Naive thymus-derived CD4-positive, alpha-beta T cell (primary cell): ENCODE results near the gene LTF. TPM values are rescaled to one million over a fixed set of nuclear protein-coding genes. Genes with fewer than 3 reads are reported as not detected.

Source experiments
- ATAC-seq: fragments of 150-1000 bp; cut with Tn5 transposase; 2 replicates; pipeline ENCODE4 v1.10.0; 2021; ENCODE audit warnings: mild to moderate bottlenecking, moderate library complexity
- CTCF ChIA-PET: fragments of 350-600 bp; sonication (Branson Sonifier 250); formaldehyde crosslinking; loops from one replicate; lab custom pipeline; 2021; ENCODE audit warnings: antibody characterized with exemption; lab: Charles Lee
- POLR2A ChIA-PET: fragments of 350-600 bp; sonication (Branson Sonifier 250); formaldehyde crosslinking; loops from one replicate; lab custom pipeline; 2021; ENCODE audit warnings: antibody characterized with exemption, inconsistent platforms; lab: Charles Lee
- DNase-seq, 9 donors: peaks; one replicate each; pipeline versions ENCODE4 v3.0.0 to v3.0.0-alpha.2; 2020 to 2022; ENCODE audit warnings: mixed read lengths in 1 of 9
- H3K27ac ChIP-seq: one replicate; pipeline ENCODE4 v1.7.0; 2013; ENCODE audit warnings: mild to moderate bottlenecking, low read depth, low read length, moderate library complexity
- H3K27me3 ChIP-seq, 2 donors: one replicate each; pipeline ENCODE4 v1.7.0; 2013; ENCODE audit warnings: low read length in 2 of 2, mild to moderate bottlenecking in 2 of 2, moderate library complexity in 2 of 2; ENCODE audit not compliant: control insufficient read depth in 2 of 2, insufficient read depth in 2 of 2
- H3K36me3 ChIP-seq, 3 experiments: 1 replicate in 2 of 3; 2 replicates in 1 of 3; pipeline ENCODE4 v1.7.0; 2013; ENCODE audit warnings: low read length in 3 of 3, mild to moderate bottlenecking in 3 of 3, moderate library complexity in 1 of 3; ENCODE audit not compliant: insufficient read depth in 3 of 3, control insufficient read depth in 2 of 3
- H3K4me1 ChIP-seq, 2 donors: one replicate each; pipeline ENCODE4 v1.7.0; 2013; ENCODE audit warnings: low read length in 2 of 2, mild to moderate bottlenecking in 2 of 2, moderate library complexity in 1 of 2; ENCODE audit not compliant: control insufficient read depth in 2 of 2, insufficient read depth in 2 of 2
- H3K4me3 ChIP-seq: 2 replicates; pipeline ENCODE4 v1.7.0; 2013; ENCODE audit warnings: mild to moderate bottlenecking, low read length
- H3K9me3 ChIP-seq, 3 experiments: 1 replicate in 2 of 3; 2 replicates in 1 of 3; pipeline ENCODE4 v1.7.0; 2013; ENCODE audit warnings: low read length in 3 of 3; ENCODE audit not compliant: control insufficient read depth in 2 of 3
- H3K27ac Mint-ChIP-seq, 9 donors: one replicate each; pipeline ENCODE4 v1.8.0; 2020 to 2022; ENCODE audit warnings: mixed read lengths in 9 of 9, mild to moderate bottlenecking in 8 of 9, moderate library complexity in 5 of 9, inconsistent platforms in 2 of 9
- H3K27me3 Mint-ChIP-seq, 5 donors: one replicate each; pipeline ENCODE4 v1.8.0; 2021 to 2022; ENCODE audit warnings: mixed read lengths in 5 of 5, mild to moderate bottlenecking in 1 of 5
- H3K36me3 Mint-ChIP-seq, 5 donors: one replicate each; pipeline ENCODE4 v1.8.0; 2020 to 2022; ENCODE audit warnings: mixed read lengths in 5 of 5, mild to moderate bottlenecking in 3 of 5, inconsistent platforms in 1 of 5
- H3K4me1 Mint-ChIP-seq, 7 donors: one replicate each; pipeline ENCODE4 v1.8.0; 2020 to 2022; ENCODE audit warnings: mixed read lengths in 7 of 7, mild to moderate bottlenecking in 3 of 7, inconsistent platforms in 1 of 7
- H3K4me3 Mint-ChIP-seq, 10 donors: one replicate each; pipeline ENCODE4 v1.8.0; 2020 to 2022; ENCODE audit warnings: mild to moderate bottlenecking in 10 of 10, mixed read lengths in 10 of 10, moderate library complexity in 6 of 10, inconsistent platforms in 2 of 10
- H3K9me3 Mint-ChIP-seq, 11 donors: one replicate each; pipeline ENCODE4 v1.8.0; 2020 to 2022; ENCODE audit warnings: mixed read lengths in 11 of 11, mild to moderate bottlenecking in 4 of 11, inconsistent platforms in 1 of 11, moderate library complexity in 1 of 11
- intact Hi-C, 2 donors: fragments of 100-400 bp; cut with micrococcal nuclease; formaldehyde crosslinking; loops; one replicate each; pipeline ENCODE4 v1.15.1; 2023
- polyA plus RNA-seq, 2 donors: library from polyadenylated mRNA; unstranded; fragments of 300-500 nt; fragmentation: Illumina TruSeq; gene quantifications; one replicate each; pipeline ENCODE4 v1.2.3, GENCODE V29; 2021
- total RNA-seq, 6 experiments: library from RNA in 5 of 6; stranded (reverse) in 5 of 6; gene quantifications; 1 replicate in 5 of 6; 2 replicates in 1 of 6; pipeline ENCODE4 v1.2.3 and lab custom pipeline; 2021 to 2026

LTF gene
- total and polyA plus RNA-seq, 7 experiments from 2014 or later, result 0.78 TPM; not detected in 6

DNA sequence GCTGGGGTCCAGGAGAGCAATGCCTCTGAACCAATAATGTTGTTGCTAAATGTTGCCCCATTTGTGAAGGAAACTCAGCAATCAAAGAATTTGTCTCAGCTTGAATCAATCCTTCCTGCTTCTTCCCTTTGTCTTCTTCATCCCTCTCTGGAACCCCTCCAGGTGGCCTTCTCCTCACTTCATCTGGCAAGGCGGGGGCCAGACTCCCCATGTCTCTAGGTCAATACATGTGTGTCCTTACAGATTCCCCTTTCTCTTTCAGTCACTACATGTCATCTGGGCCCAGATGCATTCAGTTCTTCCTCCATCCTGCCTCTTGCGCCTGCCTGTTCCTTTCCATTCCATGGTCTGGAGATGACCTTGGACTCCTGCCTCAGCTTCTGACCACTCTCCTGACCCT, 8.0 kb upstream of the LTF start:
- intact Hi-C loops, result no loop called here
- H3K4me3 ChIP-seq, result no peak overlapping the region
- H3K27me3 ChIP-seq, result peaks cover 0 to 8% of the 10 kb centered on the region in 2 donors
- Mint-ChIP-seq H3K9me3 (peaks cover 0 to 23% (median 14%) of the 10 kb centered on the region in 11 donors), H3K4me3 (no peak overlapping the region), H3K27ac (no peak overlapping the region), H3K4me1 (no peaks in the 10 kb centered on the region), H3K27me3 (peaks cover 12 to 44% (median 21%) of the 10 kb centered on the region in 5 donors), H3K36me3 (peaks cover 0 to 4% (median 1%) of the 10 kb centered on the region in 5 donors)
- no peak overlapping the region for H3K27ac ChIP-seq
- no peak for ATAC-seq
- no peaks in the 10 kb centered on the region for H3K4me1 ChIP-seq
- ChIA-PET POLR2A (no interaction called here), CTCF (no interaction called here)
- H3K9me3 ChIP-seq, result no peaks in the 10 kb centered on the region
- no peak for DNase-seq
- no peaks in the 10 kb centered on the region for H3K36me3 ChIP-seq

DNA sequence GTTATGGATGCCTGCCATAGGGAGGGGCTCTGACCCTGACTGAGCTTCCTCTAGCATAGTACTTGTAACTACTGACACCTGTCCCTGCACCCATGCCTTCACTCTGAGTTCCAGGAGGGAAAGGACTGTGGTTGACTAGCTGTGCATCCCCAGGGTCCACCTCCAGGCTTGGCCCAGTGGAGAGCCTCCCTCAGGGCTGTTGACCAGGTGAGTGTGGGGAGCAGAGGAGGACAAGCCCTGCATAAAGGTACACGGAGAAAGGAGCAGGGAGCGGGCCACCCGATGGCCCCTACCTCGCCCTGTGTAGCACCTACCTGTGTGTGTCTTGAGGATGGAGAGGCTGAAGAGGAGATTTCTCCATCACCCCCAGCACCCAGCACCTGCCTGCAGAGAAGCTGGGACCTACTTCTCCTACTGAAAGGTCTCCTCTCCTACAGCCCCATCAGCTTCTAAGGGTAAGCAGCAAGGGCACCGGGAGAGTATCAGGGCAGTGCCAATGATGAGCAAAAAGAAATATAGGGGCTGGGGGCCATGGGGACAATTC, 6.7 kb upstream of the LTF start:
- CTCF ChIA-PET, result no interaction called here
- intact Hi-C loops, result no loop called here

DNA sequence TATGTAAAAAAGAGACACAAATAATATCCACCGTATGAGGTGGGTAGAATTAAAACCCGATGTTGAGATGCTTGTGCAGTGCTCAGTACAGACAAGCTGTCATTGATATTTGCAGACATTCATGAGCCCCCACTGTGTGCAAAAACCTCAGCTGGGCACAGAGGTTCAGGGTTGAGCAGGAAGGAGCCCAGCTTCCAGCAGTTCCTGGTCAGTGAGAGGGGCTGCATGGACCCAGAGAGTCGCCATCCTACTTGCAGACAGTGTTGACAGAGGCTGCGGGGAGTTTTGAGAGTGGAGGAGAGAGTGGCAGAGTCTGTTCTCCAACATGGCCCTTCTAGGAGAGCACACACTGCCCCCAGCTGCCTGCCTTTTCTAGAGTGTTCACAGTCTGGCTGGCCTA, 6.1 kb upstream of the LTF start:
- Mint-ChIP-seq H3K4me3 (no peak overlapping the region), H3K4me1 (no peaks in the 10 kb centered on the region), H3K27ac (no peak overlapping the region), H3K9me3 (peaks cover 0 to 22% (median 14%) of the 10 kb centered on the region in 11 donors), H3K27me3 (peaks cover 10 to 45% (median 23%) of the 10 kb centered on the region in 5 donors), H3K36me3 (peaks cover 0 to 4% (median 1%) of the 10 kb centered on the region in 5 donors)
- CTCF ChIA-PET, result interaction anchor here (2.0 kb wide), 1 partner anchor 18 kb away, joined by 9 read pairs; no protein-coding TSS in a partner anchor
- intact Hi-C loops, result no loop called here
- POLR2A ChIA-PET, result no interaction called here
- no peak overlapping the region for H3K4me3 ChIP-seq
- no peak overlapping the region for H3K27ac ChIP-seq
- no peak for ATAC-seq
- no peaks in the 10 kb centered on the region for H3K9me3 ChIP-seq
- DNase-seq, result peak in 1 of 9 donors; percentile 1
- H3K27me3 ChIP-seq, result peaks cover 0 to 4% of the 10 kb centered on the region in 2 donors
- no peaks in the 10 kb centered on the region for H3K36me3 ChIP-seq
- no peaks in the 10 kb centered on the region for H3K4me1 ChIP-seq

More for the DNA sequence above, 6.7 kb upstream of the LTF start:
- DNase-seq (no peak), ATAC-seq (no peak)
- Histone ChIP-seq H3K4me3 (no peak overlapping the region), H3K9me3 (no peaks in the 10 kb centered on the region), H3K4me1 (no peaks in the 10 kb centered on the region), H3K27ac (no peak overlapping the region), H3K36me3 (no peaks in the 10 kb centered on the region), H3K27me3 (peaks cover 0 to 4% of the 10 kb centered on the region in 2 donors)
- Mint-ChIP-seq H3K4me1 (no peaks in the 10 kb centered on the region), H3K36me3 (peaks cover 0 to 4% (median 1%) of the 10 kb centered on the region in 5 donors), H3K27me3 (peaks cover 10 to 39% (median 17%) of the 10 kb centered on the region in 5 donors), H3K27ac (peak overlapping the region in 1 of 9 donors; percentile 43), H3K9me3 (peaks cover 0 to 23% (median 14%) of the 10 kb centered on the region in 11 donors), H3K4me3 (no peak overlapping the region)
- POLR2A ChIA-PET, result no interaction called here

DNA sequence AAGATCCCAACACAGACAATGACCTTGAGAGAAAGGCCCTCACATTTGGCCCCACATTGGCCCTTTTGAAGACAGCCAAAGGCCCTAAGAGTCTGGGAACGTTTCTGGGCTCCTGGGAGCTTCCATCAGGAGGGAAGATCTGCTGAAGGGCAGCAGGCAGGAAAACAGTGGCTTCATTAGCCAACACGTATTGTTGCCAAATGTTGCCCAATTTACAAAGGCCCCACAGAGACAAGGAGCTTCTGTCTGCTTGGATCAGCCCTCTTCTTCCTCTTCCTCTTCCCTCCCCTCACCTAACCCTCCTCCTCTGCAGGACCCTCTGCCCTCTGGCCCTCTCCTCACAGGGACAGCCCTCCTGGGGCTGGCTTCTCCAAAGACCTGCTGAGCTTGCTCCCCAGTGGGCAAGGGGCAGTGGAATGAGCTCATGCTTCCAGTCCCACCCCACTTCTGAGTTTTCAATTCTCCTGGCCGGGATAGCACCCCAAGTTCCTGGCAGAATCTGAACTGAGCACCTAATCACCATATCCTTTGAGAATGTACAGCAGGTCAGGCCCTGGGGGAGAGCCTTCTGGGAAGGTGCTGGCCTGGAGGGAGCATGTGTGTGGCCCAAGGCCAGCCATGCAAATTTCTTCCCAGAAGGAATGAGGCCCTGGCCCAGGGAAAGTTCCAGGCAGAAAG, 5.1 kb upstream of the LTF start:
- Histone ChIP-seq H3K4me1 (no peaks in the 10 kb centered on the region), H3K9me3 (no peaks in the 10 kb centered on the region), H3K27ac (no peak overlapping the region), H3K36me3 (no peaks in the 10 kb centered on the region), H3K27me3 (peaks cover 3 to 4% of the 10 kb centered on the region in 2 donors), H3K4me3 (no peak overlapping the region)
- Mint-ChIP-seq H3K4me3 (no peak overlapping the region), H3K36me3 (peaks cover 0 to 3% (median 0%) of the 10 kb centered on the region in 5 donors), H3K27me3 (peaks cover 12 to 46% (median 31%) of the 10 kb centered on the region in 5 donors), H3K9me3 (peaks cover 0 to 13% (median 7%) of the 10 kb centered on the region in 11 donors), H3K27ac (no peak overlapping the region), H3K4me1 (peaks cover 0 to 2% (median 0%) of the 10 kb centered on the region in 7 donors)
- ChIA-PET CTCF (interaction anchor here (2.0 kb wide), 1 partner anchor 19 kb away, joined by 9 read pairs; no protein-coding TSS in a partner anchor), POLR2A (no interaction called here)
- peak in 1 of 9 donors; percentile 12 for DNase-seq
- intact Hi-C loops, result no loop called here
- ATAC-seq, result no peak

DNA sequence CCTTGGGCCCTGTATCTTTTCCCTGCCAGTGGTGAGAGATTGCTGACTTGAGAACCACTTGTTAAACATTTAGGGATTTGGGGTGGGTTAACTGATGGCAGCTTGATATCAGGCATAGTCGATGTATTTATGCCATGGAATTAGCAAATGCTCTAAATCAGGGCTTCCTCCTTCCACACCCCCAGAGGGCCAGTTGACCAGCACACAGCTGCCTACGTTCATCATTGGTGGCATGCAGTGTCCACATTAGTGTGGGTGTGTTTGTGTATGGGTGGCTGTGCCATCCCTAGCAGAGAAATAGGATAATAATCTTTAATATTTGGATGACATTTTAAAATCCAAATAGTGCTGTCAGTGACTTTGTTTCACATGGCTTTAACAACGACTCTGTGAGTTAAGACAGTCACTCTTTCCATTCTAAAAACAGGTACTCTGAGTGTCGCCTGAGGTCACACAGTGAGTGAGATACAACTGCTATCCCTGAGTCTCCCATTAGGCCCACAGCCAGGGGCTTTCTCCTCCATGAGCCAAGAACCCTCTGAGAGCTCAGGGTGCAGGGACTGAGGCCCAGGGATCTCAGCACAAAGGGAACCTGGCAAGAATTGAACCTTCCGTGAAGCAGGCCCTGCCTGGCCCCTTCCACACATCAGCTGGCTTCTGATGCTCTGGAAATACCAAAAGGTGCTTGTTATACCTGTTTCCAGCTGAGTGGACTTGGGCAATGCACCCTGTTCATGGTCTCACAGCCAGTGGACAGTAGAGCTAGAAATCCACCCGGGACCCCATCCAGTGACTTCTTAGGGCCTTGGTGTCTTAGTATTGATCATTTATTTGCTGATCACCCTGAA, 4.3 kb upstream of the LTF start:
- no peak overlapping the region for H3K4me3 Mint-ChIP-seq
- H3K9me3 ChIP-seq, result no peaks in the 10 kb centered on the region
- H3K4me1 ChIP-seq, result no peaks in the 10 kb centered on the region
- H3K27me3 ChIP-seq, result peaks cover 3 to 4% of the 10 kb centered on the region in 2 donors
- intact Hi-C loops, result no loop called here
- H3K36me3 Mint-ChIP-seq, result no peaks in the 10 kb centered on the region
- POLR2A ChIA-PET, result no interaction called here
- ATAC-seq (no peak), DNase-seq (peak in 1 of 9 donors; percentile 6)
- H3K36me3 ChIP-seq, result no peaks in the 10 kb centered on the region
- H3K4me1 Mint-ChIP-seq, result peaks cover 0 to 4% (median 0%) of the 10 kb centered on the region in 7 donors
- H3K27ac ChIP-seq, result no peak overlapping the region
- no peak overlapping the region for H3K27ac Mint-ChIP-seq
- H3K27me3 Mint-ChIP-seq, result peaks cover 16 to 47% (median 34%) of the 10 kb centered on the region in 5 donors
- CTCF ChIA-PET, result interaction anchor here (2.0 kb wide), 1 partner anchor 20 kb away, joined by 9 read pairs; no protein-coding TSS in a partner anchor
- no peak overlapping the region for H3K4me3 ChIP-seq
- H3K9me3 Mint-ChIP-seq, result peaks cover 0 to 5% (median 0%) of the 10 kb centered on the region in 11 donors

DNA sequence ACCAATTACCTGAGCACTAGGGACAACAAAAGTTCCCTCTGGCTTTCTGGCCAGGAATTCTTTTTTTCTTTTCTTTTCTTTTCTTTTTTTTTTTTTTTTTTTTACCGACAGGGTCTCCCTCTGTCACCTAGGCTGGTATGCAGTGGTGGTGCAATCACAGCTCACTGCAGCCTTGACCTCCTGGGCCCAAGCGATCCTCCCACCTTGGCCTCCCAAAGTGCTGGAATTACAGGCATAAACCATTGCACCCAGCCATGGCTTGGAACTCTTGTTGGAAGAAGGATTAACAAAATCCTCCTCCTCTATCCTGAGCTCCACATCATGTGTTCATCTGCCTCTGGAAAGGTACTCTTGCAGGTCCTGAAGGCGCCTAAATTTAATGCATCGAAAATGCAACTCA, 2.9 kb upstream of the LTF start:
- Mint-ChIP-seq H3K9me3 (no peaks in the 10 kb centered on the region), H3K4me3 (no peak overlapping the region), H3K4me1 (peaks cover 0 to 4% (median 0%) of the 10 kb centered on the region in 7 donors), H3K36me3 (no peaks in the 10 kb centered on the region), H3K27ac (no peak overlapping the region), H3K27me3 (peaks cover 17 to 51% (median 40%) of the 10 kb centered on the region in 5 donors)
- CTCF ChIA-PET, result no interaction called here
- Histone ChIP-seq H3K36me3 (no peaks in the 10 kb centered on the region), H3K4me1 (no peaks in the 10 kb centered on the region), H3K4me3 (no peak overlapping the region), H3K9me3 (no peaks in the 10 kb centered on the region), H3K27me3 (peaks cover 0 to 3% of the 10 kb centered on the region in 2 donors), H3K27ac (no peak overlapping the region)
- peak in 1 of 9 donors; percentile 3 for DNase-seq
- intact Hi-C loops, result no loop called here
- ATAC-seq, result no peak
- POLR2A ChIA-PET, result no interaction called here
